22Rv1 (cell line): ENCODE results near the gene ACTR5.

Experiments used
- H3K27ac ChIP-seq: fragments of 450-650 bp; 2 replicates; pipeline ENCODE4 v1.5.1; 2017
- ZFX ChIP-seq: fragments of 450-650 bp; IDR thresholded peaks from 2 replicates; pipeline ENCODE4 v1.6.1; 2017; ENCODE audit warnings: antibody characterized with exemption, borderline replicate concordance
- TF ChIP-seq, protein P1 (sequence below): fragments of 450-650 bp; IDR thresholded peaks from 2 replicates; pipeline ENCODE4 v1.5.1; 2017; ENCODE audit warnings: mild to moderate bottlenecking

The ACTR5 gene

GRCh38 chr20:38799203-38799602, 50.9 kb downstream of the ACTR5 start:
- TF ChIP-seq, protein P1, sequence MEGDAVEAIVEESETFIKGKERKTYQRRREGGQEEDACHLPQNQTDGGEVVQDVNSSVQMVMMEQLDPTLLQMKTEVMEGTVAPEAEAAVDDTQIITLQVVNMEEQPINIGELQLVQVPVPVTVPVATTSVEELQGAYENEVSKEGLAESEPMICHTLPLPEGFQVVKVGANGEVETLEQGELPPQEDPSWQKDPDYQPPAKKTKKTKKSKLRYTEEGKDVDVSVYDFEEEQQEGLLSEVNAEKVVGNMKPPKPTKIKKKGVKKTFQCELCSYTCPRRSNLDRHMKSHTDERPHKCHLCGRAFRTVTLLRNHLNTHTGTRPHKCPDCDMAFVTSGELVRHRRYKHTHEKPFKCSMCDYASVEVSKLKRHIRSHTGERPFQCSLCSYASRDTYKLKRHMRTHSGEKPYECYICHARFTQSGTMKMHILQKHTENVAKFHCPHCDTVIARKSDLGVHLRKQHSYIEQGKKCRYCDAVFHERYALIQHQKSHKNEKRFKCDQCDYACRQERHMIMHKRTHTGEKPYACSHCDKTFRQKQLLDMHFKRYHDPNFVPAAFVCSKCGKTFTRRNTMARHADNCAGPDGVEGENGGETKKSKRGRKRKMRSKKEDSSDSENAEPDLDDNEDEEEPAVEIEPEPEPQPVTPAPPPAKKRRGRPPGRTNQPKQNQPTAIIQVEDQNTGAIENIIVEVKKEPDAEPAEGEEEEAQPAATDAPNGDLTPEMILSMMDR: no peak
- TF ChIP-seq ZFX: no peak
- H3K27ac ChIP-seq: no peak overlapping the region

GRCh38 chr20:38800882-38801281, 52.6 kb downstream of the ACTR5 start:
- TF ChIP-seq, protein P1: no peak
- no peak for TF ChIP-seq ZFX
- H3K27ac ChIP-seq: no peak overlapping the region

DNA sequence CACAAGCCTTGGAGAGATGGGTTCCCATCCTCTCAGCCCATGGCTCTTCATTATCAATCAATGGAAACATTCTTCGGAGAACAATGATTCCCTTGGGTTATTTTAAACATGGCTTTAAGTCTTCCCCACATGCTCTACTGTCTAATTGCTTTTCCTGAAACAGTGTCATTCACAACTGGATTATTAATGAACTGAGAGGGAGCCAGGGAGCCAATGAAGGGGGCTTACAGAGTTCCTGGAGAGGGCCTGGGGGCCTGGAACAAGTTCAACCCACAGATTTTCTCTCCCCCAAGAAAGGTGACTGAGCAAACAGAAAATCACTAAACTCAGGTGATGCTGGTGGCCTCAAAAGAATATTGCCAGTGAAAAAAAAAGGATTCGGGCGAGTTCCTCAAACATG, 56.0 kb downstream of the ACTR5 start:
- TF ChIP-seq, protein P1: no peak
- no peak for TF ChIP-seq ZFX
- H3K27ac ChIP-seq: no peak overlapping the region

DNA sequence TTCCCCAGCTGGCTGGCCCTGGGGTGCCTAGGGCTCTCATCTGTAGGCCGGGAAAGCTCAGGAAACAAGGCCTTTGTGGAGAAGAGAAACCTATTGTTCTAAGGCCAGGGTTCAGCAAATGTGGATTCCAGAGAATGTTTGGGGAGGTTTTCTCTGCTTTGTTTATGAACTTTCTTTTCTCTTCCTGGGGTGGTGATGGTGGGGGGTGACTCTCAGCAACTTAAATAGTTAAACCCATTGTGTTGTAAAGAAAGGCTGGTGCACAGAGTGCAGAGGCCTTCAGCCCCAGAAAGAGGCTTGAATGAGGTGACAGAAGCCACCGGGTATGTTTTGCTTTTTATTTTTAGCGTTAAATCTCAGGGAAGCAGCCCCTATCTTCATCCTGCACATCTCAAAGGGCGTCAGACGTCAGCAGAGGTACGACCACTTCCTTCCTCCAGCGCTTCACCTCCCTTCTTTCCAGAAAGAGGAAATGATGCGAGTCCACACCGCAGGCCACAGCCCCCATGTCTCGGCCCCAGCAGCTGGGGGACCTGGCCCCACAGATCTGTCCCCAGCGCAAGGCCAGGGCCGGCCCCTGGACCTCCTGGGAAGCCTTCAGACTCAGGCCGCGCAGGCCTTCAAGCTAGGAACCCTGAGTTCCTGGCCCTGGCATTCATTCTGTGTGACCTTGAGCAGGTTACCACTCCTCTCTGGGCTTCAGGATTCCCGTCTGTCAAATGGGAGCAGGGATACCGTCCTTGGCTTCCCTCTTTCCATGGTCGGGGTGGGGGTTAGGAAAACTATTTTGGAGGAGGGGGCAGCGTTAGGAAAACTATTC, 56.6 kb downstream of the ACTR5 start:
- TF ChIP-seq, protein P1: no peak
- no peak for TF ChIP-seq ZFX
- H3K27ac ChIP-seq: no peak overlapping the region

GRCh38 chr20:38805502-38805957, 57.3 kb downstream of the ACTR5 start, which contains the start of gene PPP1R16B:
Gene PPP1R16B (plus strand): TSS chr20:38805697. CDS start chr20:38835926, 30,229 bp downstream.
- TF ChIP-seq, protein P1: no peak
- no peak within 1 kb of the TSS for H3K27ac ChIP-seq

- H3K27ac ChIP-seq: no peak overlapping the region
- no peak for TF ChIP-seq ZFX
- TF ChIP-seq, protein P1: peak; percentile 19
Measured at GRCh38 chr20:38805958-38806854, 57.9 kb downstream of the ACTR5 start.
